Subcutaneous abdominal adipose tissue (tissue), 5 donors: ENCODE data around the gene PTPRCAP.
"Not testable (repeated sequence)": the region's sequence is repeated elsewhere in the genome, so short reads cannot be mapped to it uniquely, and the experiment has no call there.

Source experiments
- H3K27ac ChIP-seq: one replicate; pipeline ENCODE4 v1.7.0; 2013; ENCODE audit warnings: low read depth, mild to moderate bottlenecking, inconsistent platforms, low read length, moderate library complexity
- H3K27me3 ChIP-seq, 5 donors: one replicate each; pipeline ENCODE4 v1.7.0; 2013; ENCODE audit warnings: low read length in 5 of 5, inconsistent platforms in 1 of 5; ENCODE audit not compliant: control insufficient read depth in 5 of 5, insufficient read depth in 4 of 5
- H3K36me3 ChIP-seq, 5 donors: one replicate each; pipeline ENCODE4 v1.7.0; 2013; ENCODE audit warnings: low read length in 5 of 5; ENCODE audit not compliant: control insufficient read depth in 5 of 5, insufficient read depth in 5 of 5
- H3K4me1 ChIP-seq, 5 donors: one replicate each; pipeline ENCODE4 v1.7.0; 2013; ENCODE audit warnings: low read length in 5 of 5, mild to moderate bottlenecking in 3 of 5, moderate library complexity in 1 of 5; ENCODE audit not compliant: control insufficient read depth in 5 of 5, insufficient read depth in 5 of 5
- H3K4me3 ChIP-seq, 5 donors: one replicate each; pipeline ENCODE4 v1.7.0; 2013; ENCODE audit warnings: low read length in 5 of 5, low read depth in 1 of 5
- H3K9ac ChIP-seq, 5 donors: one replicate each; pipeline ENCODE4 v1.7.0; 2013; ENCODE audit warnings: low read length in 5 of 5, mild to moderate bottlenecking in 4 of 5, moderate library complexity in 3 of 5
- H3K9me3 ChIP-seq, 5 donors: one replicate each; pipeline ENCODE4 v1.7.0; 2013; ENCODE audit warnings: low read length in 5 of 5; ENCODE audit not compliant: control insufficient read depth in 5 of 5
- donor health status: healthy.
- donor health status: healthy.
- donor health status: healthy.
- donor health status: healthy.
- donor health status: healthy.

The PTPRCAP gene

GRCh38 chr11:67476692-67477091, 39.2 kb upstream of the PTPRCAP start:
- not testable (repeated sequence) for H3K27ac ChIP-seq, H3K9ac ChIP-seq, H3K27me3 ChIP-seq, H3K4me1 ChIP-seq, H3K36me3 ChIP-seq, H3K4me3 ChIP-seq, H3K9me3 ChIP-seq

- H3K4me3 ChIP-seq, result no peak overlapping the region
- H3K27me3 ChIP-seq, result no peaks in the 10 kb centered on the region
- H3K36me3 ChIP-seq, result no peaks in the 10 kb centered on the region
- H3K9ac ChIP-seq, result no peak overlapping the region
- H3K4me1 ChIP-seq, result peaks cover 5 to 18% (median 16%) of the 10 kb centered on the region in 5 donors
- no peaks in the 10 kb centered on the region for H3K9me3 ChIP-seq
- no peak overlapping the region for H3K27ac ChIP-seq
Measured at GRCh38 chr11:67472882-67473281, 35.4 kb upstream of the PTPRCAP start.

GRCh38 chr11:67470337-67471002, 33.0 kb upstream of the PTPRCAP start:
- no peak overlapping the region for H3K4me3 ChIP-seq
- H3K9ac ChIP-seq, result no peak overlapping the region
- peaks cover 5 to 28% (median 22%) of the 10 kb centered on the region in 5 donors for H3K4me1 ChIP-seq
- H3K9me3 ChIP-seq, result no peaks in the 10 kb centered on the region
- H3K36me3 ChIP-seq, result no peaks in the 10 kb centered on the region
- no peaks in the 10 kb centered on the region for H3K27me3 ChIP-seq
- no peak overlapping the region for H3K27ac ChIP-seq

- no peaks in the 10 kb centered on the region for H3K36me3 ChIP-seq
- H3K27ac ChIP-seq, result peak overlapping the region; percentile 79
- H3K9ac ChIP-seq, result peak overlapping the region in 4 of 5 donors; percentile 57 to 92 (median 86)
- H3K4me3 ChIP-seq, result peak overlapping the region; percentile 78 to 88 (median 86)
- H3K4me1 ChIP-seq, result peaks cover 5 to 37% (median 30%) of the 10 kb centered on the region in 5 donors
- H3K27me3 ChIP-seq, result no peaks in the 10 kb centered on the region
- no peaks in the 10 kb centered on the region for H3K9me3 ChIP-seq
Measured at GRCh38 chr11:67469508-67469811, 32.0 kb upstream of the PTPRCAP start.

- no peaks in the 10 kb centered on the region for H3K27me3 ChIP-seq
- peak within 1 kb of the TSS; percentile 78 to 88 (median 86) for H3K4me3 ChIP-seq
- H3K36me3 ChIP-seq, result no peaks in the 10 kb centered on the region
- peaks cover 5 to 42% (median 35%) of the 10 kb centered on the region in 5 donors for H3K4me1 ChIP-seq
- peak within 1 kb of the TSS; percentile 79 for H3K27ac ChIP-seq
- H3K9ac ChIP-seq, result peak within 1 kb of the TSS in 4 of 5 donors; percentile 84 to 92 (median 86)
- H3K9me3 ChIP-seq, result no peaks in the 10 kb centered on the region
Measured at GRCh38 chr11:67468759-67469507, 31.5 kb upstream of the PTPRCAP start, which contains the start of gene TMEM134. TSS of gene TMEM134 (minus strand) at chr11:67469251. CDS start at chr11:67469192, 59 bp downstream.

- peak overlapping the region in 4 of 5 donors; percentile 78 to 87 (median 86) for H3K9ac ChIP-seq
- H3K4me3 ChIP-seq, result peak overlapping the region; percentile 72 to 87 (median 78)
- no peaks in the 10 kb centered on the region for H3K36me3 ChIP-seq
- no peaks in the 10 kb centered on the region for H3K27me3 ChIP-seq
- H3K9me3 ChIP-seq, result no peaks in the 10 kb centered on the region
- peaks cover 5 to 47% (median 38%) of the 10 kb centered on the region in 5 donors for H3K4me1 ChIP-seq
- peak overlapping the region; percentile 79 for H3K27ac ChIP-seq
Measured at GRCh38 chr11:67468456-67468758, 30.9 kb upstream of the PTPRCAP start.

GRCh38 chr11:67468056-67468455, 30.6 kb upstream of the PTPRCAP start:
- peak overlapping the region in 4 of 5 donors; percentile 78 to 87 (median 86) for H3K9ac ChIP-seq
- no peaks in the 10 kb centered on the region for H3K27me3 ChIP-seq
- H3K4me1 ChIP-seq, result peaks cover 5 to 47% (median 38%) of the 10 kb centered on the region in 5 donors
- no peaks in the 10 kb centered on the region for H3K9me3 ChIP-seq
- H3K4me3 ChIP-seq, result peak overlapping the region; percentile 72 to 87 (median 78)
- peak overlapping the region; percentile 79 for H3K27ac ChIP-seq
- H3K36me3 ChIP-seq, result no peaks in the 10 kb centered on the region

GRCh38 chr11:67466962-67467771, 29.7 kb upstream of the PTPRCAP start:
- Histone ChIP-seq H3K4me3 (no peak overlapping the region), H3K9ac (peak overlapping the region in 1 of 5 donors; percentile 84), H3K4me1 (peaks cover 5 to 47% (median 38%) of the 10 kb centered on the region in 5 donors), H3K36me3 (no peaks in the 10 kb centered on the region), H3K27me3 (no peaks in the 10 kb centered on the region), H3K9me3 (no peaks in the 10 kb centered on the region), H3K27ac (no peak overlapping the region)

GRCh38 chr11:67466367-67466766, 28.9 kb upstream of the PTPRCAP start:
- H3K4me3 ChIP-seq, result no peak overlapping the region
- no peaks in the 10 kb centered on the region for H3K36me3 ChIP-seq
- H3K27ac ChIP-seq, result no peak overlapping the region
- peaks cover 5 to 47% (median 38%) of the 10 kb centered on the region in 5 donors for H3K4me1 ChIP-seq
- H3K9me3 ChIP-seq, result no peaks in the 10 kb centered on the region
- no peaks in the 10 kb centered on the region for H3K27me3 ChIP-seq
- H3K9ac ChIP-seq, result no peak overlapping the region

GRCh38 chr11:67465530-67465929, 28.0 kb upstream of the PTPRCAP start:
- Histone ChIP-seq H3K4me1 (peaks cover 5 to 47% (median 38%) of the 10 kb centered on the region in 5 donors), H3K4me3 (peak overlapping the region in 1 of 5 donors; percentile 71), H3K27ac (peak overlapping the region; percentile 83)

More at GRCh38 chr11:67465530-67465929, 28.0 kb upstream of the PTPRCAP start:
- not testable (repeated sequence) for H3K36me3 ChIP-seq, H3K9me3 ChIP-seq, H3K27me3 ChIP-seq
- H3K9ac ChIP-seq, result peak overlapping the region in 1 of 5 donors; percentile 59
